NCI-H510A (cell line): Measurements from ENCODE around the gene TAX1BP1.
"Not testable (repeated sequence)": the region's sequence is repeated elsewhere in the genome, so short reads cannot be mapped to it uniquely, and the experiment has no call there.

ENCODE experiments used
- DNase-seq: peaks from one replicate; lab custom pipeline; 2025; lab: John Stamatoyannopoulos, UW

The TAX1BP1 gene

DNA sequence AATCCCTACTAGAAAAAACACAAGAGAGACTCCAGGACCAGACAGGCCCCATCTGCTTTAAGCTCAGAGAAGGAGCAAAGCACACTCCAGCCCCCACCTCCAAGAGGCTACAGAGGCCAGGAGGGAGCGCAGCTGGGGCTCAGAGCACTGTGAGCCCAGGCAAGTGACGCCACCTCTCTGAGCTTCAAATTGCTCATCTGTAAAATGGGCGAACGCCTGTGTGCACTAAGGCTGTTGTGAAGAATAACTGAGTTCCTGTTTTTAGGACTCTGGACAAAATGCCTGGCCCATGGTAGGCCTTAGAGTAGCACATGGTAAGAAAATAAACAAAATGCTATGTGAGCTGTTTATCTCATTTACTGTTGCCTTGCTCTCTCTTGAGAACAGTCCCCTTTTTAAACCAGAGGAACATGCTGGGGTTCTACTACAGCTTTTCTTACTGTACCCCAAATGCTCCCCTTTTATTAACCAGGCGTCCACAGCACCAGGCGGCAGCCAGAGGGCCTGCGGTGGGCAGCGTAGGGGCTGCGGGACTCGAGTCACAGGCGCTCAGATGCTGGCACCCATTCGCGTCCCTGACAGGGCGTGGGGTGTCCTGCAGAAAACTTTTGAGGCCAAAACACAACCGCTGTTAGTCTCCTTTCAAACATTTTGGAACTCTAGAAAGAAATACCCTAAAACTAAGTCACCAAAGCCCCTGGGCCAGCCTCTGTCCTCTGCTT is 103.8 kb downstream of the TAX1BP1 start:
- no peak for DNase-seq

DNA sequence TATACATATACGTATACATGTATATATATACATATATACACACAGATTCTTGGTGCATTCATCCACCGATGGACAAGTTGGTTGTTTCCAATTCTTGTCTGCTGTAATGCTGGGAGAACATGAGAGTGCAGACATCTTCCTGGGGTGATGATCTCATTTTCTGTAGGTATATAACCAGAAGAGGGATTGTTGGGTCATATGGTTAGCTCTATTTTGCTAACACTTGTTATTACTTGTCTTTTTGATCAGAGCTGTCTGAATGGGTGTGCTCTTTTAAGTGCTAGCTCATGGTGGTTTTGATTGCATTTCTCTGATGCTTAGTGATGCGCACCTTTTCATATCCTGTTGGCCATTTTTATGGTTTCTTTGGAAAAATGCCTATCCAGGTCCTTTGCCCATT is 106.4 kb downstream of the TAX1BP1 start:
- DNase-seq = no peak

GRCh38 chr7:27850531-27850930 is 110.6 kb downstream of the TAX1BP1 start:
- DNase-seq = no peak

GRCh38 chr7:27856703-27857485 is 116.9 kb downstream of the TAX1BP1 start:
- not testable (repeated sequence) for DNase-seq

GRCh38 chr7:27860800-27861199 is 120.8 kb downstream of the TAX1BP1 start:
- no peak for DNase-seq

DNA sequence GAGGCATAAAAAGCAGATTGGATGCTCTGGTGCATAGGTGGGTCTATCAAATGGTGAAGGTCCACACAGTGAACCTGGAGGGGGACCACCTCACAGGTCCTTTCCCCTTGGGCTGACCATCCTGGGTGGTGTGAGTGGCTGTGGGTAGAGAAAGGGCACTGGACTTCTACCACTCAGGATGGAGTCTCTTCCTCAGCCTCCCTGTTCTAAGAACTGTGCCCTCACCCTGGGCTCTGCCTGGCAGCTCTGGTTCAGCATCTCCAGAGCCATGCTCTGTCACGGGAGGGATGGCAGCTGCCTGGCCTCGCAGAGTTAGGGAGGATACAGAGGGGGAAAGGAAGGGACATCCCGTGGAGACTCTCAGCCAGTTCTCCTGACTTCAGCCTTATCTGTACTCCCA is 121.8 kb downstream of the TAX1BP1 start:
- no peak for DNase-seq

DNA sequence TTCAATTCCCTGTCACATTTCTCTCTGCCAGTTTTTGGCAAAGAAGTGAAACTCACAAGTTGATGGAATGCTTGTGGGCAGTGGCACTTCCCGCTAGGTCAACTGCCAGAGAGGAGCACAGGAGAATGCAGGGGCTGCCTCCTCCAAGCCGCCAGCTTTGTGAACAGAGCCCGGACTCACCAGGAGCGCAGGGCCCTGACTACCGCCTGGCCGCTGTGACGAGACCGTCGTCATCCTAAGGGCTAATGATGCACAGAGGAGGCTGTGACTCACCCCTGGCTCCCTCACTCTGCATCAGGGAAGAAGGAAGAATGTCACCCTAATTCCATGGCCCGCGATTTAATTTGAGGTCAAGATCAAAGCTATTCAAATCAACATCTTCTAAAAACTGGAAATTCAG is 123.9 kb downstream of the TAX1BP1 start:
- no peak for DNase-seq

DNA sequence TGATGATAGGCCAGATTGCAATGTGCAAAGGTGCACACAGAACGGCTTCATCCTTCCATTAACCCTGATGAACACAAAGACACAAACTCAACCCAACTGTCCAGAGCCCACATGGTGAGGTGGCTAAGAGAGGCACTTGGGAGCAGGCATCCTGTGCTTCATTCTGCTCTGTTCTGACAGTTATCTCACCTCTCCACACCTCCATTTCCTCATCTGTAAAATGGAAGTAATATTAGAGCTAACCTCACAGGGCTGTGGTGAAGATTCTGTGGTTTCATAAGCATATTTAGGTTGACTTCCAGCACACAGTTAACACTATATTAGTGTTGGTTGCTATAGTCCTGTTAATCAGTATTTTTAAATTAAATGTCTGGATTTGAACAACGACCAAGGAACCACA is 126.3 kb downstream of the TAX1BP1 start:
- no peak for DNase-seq

- no peak for DNase-seq
Measured at GRCh38 chr7:27866828-27867672, 127.1 kb downstream of the TAX1BP1 start.

DNA sequence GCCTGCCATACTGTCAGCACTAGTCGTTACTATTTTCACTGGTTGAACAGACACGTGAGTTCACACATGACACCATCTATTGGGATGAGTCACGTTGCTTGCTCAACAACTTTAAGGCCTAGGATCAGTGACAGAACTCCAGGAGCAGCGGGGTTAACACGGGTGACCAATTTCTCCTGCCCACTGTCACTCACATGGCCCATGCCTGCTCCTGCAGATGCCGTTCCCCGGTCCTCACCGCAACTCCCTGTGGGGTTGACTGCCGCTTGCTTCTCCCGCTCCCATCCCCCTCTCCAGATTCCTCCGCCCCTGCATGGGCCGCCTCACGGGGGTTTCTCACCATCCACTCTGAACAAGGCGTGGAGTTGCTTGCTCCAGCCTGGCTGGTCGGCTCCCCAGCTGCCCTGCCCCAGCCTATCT is 128.2 kb downstream of the TAX1BP1 start:
- no peak for DNase-seq

DNA sequence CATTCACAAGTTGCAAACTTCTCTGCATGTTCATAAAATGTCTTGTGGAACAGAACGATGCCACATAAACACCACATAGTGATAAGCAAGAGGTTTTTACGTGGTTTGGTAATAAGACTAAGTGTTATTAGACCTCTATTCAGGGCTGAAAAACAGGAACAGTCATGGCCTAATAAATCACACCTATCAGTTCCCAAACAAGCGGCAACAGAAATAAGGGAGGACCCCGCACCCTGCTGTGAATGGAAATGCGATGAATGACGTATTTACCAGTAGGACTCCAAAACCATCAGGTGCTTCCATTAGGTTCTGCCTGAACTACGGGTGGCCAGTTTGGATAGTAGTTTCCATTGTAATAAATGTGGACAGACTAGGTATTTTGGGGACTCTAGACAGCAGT is 129.1 kb downstream of the TAX1BP1 start:
- no peak for DNase-seq

GRCh38 chr7:27870595-27870994 is 130.6 kb downstream of the TAX1BP1 start:
- DNase-seq = no peak

DNA sequence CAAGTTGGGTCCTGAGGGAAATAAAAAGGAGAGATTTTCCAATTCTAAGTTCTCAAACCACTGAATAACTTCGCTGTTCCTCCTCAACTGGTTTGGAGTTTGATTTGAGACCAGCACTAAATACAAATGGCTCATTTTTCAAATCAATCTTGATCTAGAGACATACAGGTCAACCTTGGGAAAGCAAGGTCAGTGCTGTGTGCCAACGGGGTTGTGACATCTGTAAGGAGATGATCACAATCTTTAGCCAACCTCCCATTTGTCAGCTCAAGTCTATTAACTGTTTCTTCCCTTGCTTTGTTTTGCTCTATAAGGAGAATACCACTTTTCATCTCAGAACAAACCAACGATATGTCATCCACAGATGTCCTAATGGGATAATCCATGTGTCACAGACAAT is 131.1 kb downstream of the TAX1BP1 start:
- no peak for DNase-seq

- DNase-seq = no peak
Measured at GRCh38 chr7:27871866-27872265, 131.9 kb downstream of the TAX1BP1 start.

DNA sequence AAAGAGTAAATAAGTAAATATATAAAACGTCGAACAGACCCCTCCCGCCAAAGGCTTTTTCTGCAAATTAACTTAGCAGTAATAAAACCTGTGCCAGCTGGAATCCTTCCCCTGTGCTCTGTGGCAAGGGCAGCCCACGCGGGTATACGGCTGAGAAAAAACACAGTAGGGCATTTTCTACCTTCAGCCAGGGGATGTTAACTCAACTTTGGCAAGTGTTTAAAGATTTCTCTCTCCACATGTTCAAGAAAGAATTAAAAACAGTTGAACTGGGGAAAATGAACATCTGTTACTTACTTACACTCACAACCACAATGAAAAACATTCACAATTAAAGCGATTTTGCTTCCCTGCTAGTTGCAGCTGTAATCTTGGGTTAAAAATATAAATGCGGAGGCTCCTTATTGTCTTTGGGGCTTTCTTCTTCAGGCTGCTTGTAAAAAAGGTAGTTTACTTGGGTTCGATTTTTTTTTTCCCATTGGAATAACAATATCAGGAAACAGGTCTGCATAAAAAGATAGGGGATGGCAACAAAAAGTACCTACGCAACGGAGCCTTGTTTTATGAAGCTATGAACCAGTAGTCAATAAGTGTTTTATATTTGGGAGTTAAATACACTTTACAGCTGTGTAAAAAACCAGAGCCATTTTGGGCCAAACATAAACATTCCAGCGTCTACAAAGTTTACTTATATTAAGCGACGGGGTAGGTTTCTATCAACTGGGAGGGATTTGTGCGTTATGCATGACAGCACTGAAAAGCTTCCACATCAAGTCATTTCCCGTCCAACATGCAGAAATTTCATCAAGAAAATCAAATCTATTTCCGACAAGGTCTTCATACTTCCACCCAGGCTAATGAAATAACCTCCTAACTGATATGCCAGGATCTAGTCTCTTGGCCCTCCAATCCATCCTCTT is 132.7 kb downstream of the TAX1BP1 start:
- DNase-seq = no peak

DNA sequence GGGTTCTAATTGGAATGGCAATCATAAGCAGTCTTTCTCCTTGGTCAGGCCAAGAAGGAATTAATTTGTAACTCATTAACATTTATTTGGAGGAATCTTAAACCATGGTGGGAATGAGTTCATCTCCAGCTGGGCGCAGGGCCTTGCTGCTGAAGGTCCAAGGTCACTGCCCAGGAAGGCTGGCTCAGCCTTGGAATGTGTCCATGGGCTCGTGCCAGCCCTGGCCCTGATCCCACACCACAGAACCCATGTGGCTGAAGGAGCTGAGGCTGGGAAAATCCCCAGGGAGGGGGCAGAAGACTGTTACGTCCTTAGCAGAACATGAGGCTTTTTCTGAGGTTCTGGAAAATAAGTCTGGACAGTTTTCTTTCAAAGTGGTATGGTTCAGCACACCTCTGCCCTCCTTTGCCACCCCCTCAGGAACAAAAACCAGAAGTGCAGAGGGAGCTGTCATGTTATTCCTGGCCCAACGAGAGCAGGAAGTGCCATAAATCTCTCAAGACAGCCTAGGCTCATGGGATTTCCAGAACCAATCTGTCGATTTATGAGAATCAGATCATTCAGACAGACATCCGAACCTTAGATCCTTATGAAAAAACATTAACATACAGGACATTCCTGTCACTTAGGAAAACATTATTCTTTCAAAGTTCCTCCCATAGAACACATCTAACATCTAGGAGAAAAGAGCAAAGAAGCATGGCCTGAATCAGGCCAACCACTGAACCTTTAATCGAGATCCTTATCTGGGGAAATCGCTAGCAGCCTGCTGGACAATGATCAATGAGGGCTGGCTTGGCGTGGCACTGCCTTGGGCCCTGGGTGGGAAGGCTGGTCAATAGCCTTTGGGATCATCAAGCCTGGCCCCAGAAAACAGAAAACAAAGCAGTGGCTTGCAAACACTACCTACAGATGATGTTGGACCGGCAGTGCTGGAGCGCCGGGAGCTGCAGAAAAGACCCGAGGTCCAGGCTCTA is 134.3 kb downstream of the TAX1BP1 start:
- DNase-seq = no peak

DNA sequence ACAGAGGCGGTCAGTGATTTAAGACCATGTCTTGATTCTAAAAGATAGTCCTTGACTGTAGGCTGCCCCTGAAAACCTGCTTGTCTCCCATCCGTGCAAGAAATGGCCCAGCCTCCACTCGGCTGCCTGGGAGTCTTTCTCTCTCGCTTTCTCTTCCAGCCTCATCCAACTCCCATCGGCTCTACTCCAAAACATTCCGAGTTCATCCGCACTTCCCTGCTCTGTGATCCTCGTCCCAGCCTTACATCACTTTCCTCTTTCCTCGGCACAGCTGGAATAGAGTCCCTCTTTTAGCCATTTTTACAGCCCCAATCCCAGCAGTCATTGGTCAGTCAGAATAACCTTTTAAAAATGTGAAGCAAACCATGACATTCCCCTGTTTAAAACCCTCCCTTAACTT is 135.1 kb downstream of the TAX1BP1 start:
- DNase-seq = no peak

DNA sequence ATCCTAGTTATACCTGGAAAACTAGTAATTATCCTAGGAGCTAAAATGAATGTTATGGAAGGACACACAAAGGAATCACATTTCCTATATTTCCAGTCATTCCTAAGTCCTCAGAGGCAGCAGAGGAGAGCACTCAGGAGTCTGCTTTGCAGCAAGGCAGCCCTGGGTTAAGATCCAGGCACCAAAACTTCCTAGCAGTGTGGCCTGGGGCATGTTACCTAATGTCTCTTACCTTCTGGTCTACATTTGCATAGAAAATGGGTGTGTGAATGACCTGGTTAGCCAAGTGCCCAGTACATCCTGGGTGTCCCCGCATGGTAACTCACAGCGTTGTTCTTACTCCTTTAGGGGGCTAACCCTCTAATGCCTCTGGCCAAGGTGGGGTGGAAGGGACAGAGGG is 135.9 kb downstream of the TAX1BP1 start:
- DNase-seq = no peak

- DNase-seq = no peak
Measured at GRCh38 chr7:27876756-27877155, 136.8 kb downstream of the TAX1BP1 start.
